GM21447 (cell line): ENCODE measurements around the gene PPP2R5E.
"Not testable (repeated sequence)": the region's sequence is repeated elsewhere in the genome, so short reads cannot be mapped to it uniquely, and the experiment has no call there.

Experiments
- ATAC-seq: cut with Tn5 transposase; IDR thresholded peaks from one replicate; pipeline ENCODE4 v1.9.1; 2021; ENCODE audit not compliant: unreplicated experiment

The PPP2R5E gene

DNA sequence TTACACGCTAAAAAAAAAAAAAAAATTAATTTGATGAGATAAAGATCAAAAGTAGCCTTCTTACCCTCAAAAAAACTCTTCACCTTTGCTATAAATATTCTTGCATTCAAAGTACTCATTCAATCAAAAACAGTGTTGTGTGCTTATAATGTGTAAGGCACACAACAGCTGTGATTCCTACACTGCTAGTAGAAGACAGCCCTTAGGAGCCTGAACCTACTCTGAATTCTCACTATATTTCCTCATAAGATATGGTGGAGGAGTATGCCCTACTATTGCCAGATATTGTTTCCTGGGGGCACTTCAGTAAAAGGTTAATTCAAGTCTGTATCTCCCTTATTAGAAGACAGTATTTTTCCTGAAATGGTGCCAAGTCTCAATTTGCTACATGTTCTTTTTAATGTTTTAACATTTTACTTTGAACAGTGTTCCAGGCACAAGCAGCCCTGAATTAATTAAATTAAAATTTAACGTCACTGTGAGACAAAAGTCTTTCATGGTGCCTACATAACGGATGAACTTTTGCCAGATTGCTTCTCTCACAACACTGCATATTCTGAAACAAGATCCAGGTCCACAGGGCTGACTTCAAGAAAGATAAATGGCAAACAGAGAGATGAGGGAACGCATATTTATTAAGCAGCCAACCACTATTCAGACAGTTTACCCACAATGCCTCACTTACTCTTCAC is 19.3 kb downstream of the PPP2R5E start:
- no peak for ATAC-seq

- not testable (repeated sequence) for ATAC-seq
Measured at GRCh38 chr14:63522511-63522910, 20.7 kb downstream of the PPP2R5E start.

DNA sequence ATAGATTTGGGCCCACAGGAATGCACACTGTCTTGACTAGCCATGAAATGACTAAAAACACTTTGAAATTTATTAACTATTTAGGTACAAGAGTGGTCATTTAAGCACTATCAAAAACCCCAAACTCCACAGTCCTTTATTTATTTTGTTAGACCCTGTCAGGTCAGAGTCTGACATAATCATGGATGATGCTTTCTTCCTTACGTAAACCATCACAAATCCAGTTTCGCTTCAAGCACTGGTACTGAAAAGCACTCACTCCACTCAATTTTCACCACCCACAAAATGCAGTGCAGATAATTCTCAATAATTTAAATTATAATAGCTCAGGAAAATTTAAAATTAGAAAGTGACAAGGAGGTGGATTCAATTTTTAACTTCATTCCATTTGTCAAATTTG is 25.8 kb downstream of the PPP2R5E start:
- no peak for ATAC-seq

- no peak for ATAC-seq
Measured at GRCh38 chr14:63515240-63515639, 27.9 kb downstream of the PPP2R5E start.

DNA sequence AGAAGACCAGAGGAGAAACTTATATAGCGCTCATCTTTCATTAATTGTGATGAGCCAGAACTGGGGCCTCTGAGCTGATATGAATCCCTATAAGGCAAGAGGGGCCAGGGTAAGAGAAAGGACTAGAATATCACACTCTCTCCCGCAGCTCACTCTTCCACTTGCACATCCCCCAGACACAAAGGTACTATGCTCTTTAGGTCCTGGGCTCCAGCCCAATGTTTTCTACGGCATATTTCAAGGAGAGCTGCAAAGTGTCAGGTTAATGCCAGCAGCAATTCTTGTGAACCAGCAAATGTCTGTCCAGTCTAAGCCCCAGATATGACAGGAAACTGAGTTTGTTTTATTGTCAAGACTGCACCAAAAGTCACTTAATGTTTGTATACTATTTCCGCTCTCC is 29.4 kb downstream of the PPP2R5E start:
- ATAC-seq, result no peak

DNA sequence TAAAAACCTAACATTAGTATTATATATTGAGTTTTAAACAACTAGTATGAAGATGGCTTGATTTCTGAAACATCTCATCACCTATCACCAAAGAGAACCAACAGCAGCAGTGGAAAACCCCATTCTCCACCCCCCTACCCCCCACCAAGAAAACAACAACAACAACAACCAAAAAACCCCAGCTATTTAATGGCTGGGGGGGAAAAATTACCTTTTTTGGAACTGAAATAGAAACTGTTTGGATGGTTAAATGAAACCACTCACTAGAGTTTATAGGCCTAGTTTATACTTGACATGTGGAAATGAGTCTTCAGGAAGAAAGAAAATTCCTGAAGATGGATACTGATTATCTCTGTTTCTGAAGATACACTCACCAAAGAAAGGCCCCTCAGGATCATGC is 30.3 kb downstream of the PPP2R5E start:
- ATAC-seq, result no peak

DNA sequence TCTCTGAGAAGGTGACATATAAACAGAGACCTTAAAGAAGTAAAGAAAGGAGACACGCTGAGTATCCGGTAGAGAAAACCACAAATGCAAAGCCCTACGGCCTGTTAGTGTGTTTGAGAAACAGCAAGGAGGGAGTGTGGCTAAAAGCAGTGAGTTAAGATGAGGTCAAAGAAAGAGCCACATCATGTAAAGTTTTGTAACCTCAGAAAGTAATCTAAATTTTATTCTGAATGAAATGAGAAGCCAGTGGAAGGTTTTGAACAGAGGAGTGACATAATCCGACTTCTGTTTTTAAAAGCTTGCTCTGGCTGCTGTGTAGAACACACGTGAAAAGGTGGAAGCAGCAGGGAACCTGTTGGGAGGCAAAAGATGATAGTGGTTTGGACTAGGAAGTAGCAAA is 32.6 kb downstream of the PPP2R5E start:
- peak; percentile 80 for ATAC-seq

DNA sequence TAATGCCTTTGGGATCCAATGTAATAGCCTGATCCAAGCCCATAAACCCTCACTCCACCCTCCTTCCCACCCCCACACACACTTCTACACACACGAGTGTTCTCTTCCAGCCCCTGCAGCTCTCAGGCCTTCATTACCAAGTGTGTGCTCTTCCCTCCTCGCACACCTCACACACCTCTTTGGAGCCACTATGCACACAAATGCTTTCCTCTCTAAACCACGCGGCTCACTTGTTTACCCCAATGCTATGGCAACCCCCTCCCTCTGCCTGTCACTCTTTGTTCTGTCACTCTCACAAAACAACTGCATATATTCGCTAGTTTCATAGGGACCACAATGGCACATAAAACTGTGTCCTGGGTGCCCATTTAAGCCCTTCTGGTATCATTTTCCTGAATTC is 35.1 kb downstream of the PPP2R5E start:
- no peak for ATAC-seq

- ATAC-seq, result no peak
Measured at GRCh38 chr14:63504648-63505047, 38.5 kb downstream of the PPP2R5E start.

DNA sequence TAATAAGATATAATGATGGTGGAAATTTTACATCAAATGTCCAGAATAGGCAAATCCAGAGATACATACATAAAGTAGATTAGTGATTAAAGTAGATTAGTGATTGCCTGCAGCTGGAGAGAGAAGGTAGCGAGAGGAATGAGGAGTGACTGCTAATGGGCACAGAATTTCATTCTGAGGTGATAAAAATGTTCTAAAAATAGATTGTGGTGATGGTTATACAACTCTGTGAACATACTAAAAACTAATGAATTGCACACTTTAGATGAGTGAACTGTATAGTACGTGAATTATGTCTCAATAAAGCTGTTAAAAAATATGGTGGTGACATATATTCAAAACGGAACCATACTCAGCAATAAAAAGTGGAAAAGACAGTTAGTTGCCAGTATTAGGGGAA is 41.7 kb downstream of the PPP2R5E start:
- no peak for ATAC-seq

DNA sequence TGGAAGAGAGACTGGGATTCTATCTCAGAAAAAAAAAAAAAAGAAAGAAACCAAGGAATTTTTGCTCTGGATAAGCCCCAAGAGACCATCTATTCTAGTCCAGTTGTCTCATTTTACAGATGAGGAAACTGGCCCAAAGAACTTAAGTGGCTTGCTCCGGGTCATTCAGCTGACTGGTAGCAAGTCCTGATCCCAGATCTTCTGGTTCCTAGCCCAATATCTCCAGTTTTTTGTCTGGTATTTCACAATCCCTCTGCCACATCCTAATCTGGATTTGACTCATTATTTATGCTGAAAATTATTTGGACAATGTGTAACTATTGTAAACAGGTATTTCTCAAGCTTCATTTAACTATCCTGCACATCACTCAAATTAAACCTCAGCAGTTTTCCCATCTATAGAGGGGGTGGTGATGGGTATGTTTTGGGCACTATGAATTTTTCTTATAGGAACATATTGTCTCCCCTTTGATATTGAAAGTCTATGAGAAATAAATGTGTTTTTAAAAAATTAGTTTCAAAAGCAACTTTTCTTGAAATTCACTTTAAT is 43.4 kb downstream of the PPP2R5E start:
- ATAC-seq, result no peak

DNA sequence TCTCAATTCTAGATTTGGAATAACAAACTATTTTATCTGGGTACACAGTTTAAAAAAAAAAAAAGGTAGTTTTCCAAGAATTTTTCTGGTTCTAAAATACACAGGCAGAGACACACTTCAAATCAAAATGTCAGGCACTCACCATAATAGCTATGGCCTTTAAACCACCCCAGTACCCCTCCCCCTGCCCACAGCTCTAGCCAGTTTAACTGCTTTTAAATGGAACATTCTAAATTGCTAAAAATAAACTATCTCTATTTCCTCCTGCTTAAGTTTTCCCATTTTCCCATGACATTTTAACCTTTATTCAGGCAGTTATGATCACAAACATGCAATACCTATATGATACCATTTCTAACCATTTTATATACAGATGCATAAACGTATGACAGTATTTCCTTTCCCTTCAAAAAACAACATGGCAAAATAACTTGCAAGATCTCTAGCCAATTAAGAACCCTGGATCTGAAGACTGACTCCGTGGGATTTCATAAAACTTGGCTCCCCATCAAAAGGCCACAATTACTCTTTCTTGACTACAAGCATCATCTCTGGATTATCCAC is 46.3 kb downstream of the PPP2R5E start:
- ATAC-seq, result no peak

GRCh38 chr14:63493246-63493645 is 49.9 kb downstream of the PPP2R5E start:
- no peak for ATAC-seq

DNA sequence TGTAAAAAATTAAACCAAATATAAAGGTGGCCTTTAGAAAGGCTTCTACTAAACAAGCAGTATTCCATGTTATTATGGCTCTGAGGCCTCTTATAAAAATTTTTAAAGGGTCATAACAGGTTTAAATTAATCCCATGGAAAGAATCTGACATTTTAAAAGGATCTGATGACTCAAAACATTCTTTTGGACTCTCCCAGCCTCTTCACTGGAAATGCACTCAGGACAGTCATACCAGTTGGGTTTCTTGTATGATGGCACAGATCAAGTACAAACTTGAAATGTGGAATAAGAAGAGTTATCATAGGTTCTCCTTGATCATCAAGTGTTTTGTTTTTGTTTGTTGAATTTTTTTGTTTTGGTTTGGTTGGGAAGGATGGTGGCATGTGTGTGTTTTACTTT is 50.8 kb downstream of the PPP2R5E start:
- ATAC-seq, result no peak

DNA sequence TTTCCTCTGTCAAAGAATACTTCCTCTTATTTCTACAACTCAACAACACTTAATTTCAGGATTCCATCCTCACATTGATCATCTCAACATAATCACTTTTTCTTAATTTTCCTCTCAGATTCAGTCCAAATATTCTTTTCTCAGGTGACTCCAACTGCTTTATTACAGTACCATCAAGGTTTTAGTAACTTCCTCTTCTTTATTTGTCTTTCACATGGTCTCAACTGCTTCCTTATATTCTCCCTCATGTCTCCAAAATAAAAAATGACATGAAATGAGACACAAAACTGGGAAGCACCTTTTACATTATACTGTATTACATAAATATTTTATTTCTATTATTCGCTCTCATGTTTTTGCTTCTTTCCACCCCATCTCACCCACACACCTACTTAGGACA is 55.5 kb downstream of the PPP2R5E start:
- ATAC-seq, result no peak

GRCh38 chr14:63486738-63487137 is 56.4 kb downstream of the PPP2R5E start:
- ATAC-seq, result no peak

- no peak for ATAC-seq
Measured at GRCh38 chr14:63483315-63483714, 59.9 kb downstream of the PPP2R5E start.

DNA sequence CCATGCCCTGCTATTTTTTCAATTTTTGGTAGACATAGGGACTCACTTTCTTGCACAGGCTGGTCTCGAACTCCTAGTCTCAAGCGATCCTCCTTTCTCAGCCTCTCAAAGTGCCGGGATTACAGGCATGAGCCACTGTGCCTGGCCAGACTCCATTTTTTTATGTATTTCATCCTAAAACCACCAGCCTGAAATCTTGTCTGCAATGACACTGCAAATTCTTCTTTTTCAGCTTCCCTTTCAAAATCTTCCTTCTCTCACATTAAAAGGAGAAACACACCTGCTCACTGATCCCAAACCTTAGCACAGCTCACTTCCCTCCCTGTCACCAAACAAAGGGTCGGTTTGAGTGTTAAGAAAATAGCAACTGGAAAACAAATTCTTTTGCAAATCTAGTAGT is 62.6 kb downstream of the PPP2R5E start:
- no peak for ATAC-seq

- ATAC-seq, result peak; percentile 60
Measured at GRCh38 chr14:63478437-63478852, 64.7 kb downstream of the PPP2R5E start.

DNA sequence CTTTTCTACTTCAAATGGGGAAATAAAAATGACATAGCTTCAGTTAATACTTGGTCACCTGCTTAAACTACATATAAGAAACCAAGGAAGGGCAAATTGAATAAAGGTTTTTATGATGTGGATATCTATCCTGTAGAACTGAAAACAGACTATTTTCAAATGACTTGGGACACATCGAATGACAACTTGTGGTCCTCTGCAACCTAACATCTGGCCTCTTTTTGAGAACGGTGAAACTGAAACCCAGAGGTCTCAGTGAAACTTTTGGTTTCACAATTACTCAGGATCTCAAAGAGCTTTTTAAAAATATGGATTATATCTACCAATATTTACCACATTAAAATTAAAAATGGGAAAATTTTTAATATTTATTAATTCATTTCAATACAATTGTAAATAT is 65.2 kb downstream of the PPP2R5E start:
- peak; percentile 78 for ATAC-seq

GRCh38 chr14:63477556-63477955 is 65.6 kb downstream of the PPP2R5E start:
- no peak for ATAC-seq

DNA sequence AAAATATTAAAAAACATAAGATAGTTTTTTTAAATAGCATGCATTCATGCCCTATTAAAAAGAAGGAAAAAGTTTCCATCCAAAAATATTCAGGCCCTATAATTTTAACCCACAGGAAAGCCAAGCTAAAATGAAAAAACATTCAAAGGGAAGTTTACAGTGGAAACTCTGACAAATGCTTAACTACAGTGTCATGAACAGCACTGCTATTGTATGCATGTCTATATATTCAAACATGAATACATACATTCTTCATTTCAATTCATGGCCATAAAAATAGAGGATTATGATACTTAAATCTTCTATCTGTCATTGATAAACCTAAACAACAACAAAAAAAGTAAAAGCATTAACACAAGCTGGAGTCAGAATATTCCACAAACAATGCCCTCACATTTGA is 67.4 kb downstream of the PPP2R5E start:
- no peak for ATAC-seq

GRCh38 chr14:63474844-63475243 is 68.3 kb downstream of the PPP2R5E start:
- ATAC-seq, result no peak
